Adrenal gland (tissue), 12 donors: Measurements from ENCODE around the gene GRID1. TPM values are rescaled to one million over a fixed set of nuclear protein-coding genes. Genes with fewer than 3 reads are reported as not detected.

Experiments
- DNase-seq, 7 donors: peaks; one replicate each; pipeline ENCODE4 v3.0.0-alpha.2; 2019 to 2020
- H3K27ac ChIP-seq, 5 donors: fragments of 200-600 bp; sonication (generic) in 4 of 5; 1 replicate in 3 of 5; 2 replicates in 2 of 5; pipeline versions ENCODE4 v1.5.1 to v1.8.0; 2016 to 2020; ENCODE audit warnings: mild to moderate bottlenecking in 1 of 5
- H3K27me3 ChIP-seq: fragments of 200-600 bp; 2 replicates; pipeline ENCODE4 v1.8.0; 2021
- H3K36me3 ChIP-seq, 2 donors: fragments of 200-600 bp; replicated peaks in 1 of 2; 1 replicate in 1 of 2; 2 replicates in 1 of 2; pipeline versions ENCODE4 v1.5.1 to v1.8.0; 2018 to 2022
- H3K4me1 ChIP-seq, 2 donors: fragments of 200-600 bp; replicated peaks in 1 of 2; 1 replicate in 1 of 2; 2 replicates in 1 of 2; pipeline versions ENCODE4 v1.5.1 to v1.8.0; 2018 to 2021
- H3K4me3 ChIP-seq, 4 donors: fragments of 200-600 bp; sonication (generic) in 3 of 4; one replicate each; pipeline ENCODE4 v1.5.1; 2016 to 2018
- H3K9me3 ChIP-seq, 3 donors: fragments of 200-600 bp; sonication (generic) in 1 of 3; replicated peaks in 1 of 3; 1 replicate in 2 of 3; 2 replicates in 1 of 3; pipeline versions ENCODE4 v1.5.1 to v1.8.0; 2016 to 2021
- POLR2A ChIP-seq, 2 donors: fragments of 450-650 bp; IDR thresholded peaks; one replicate each; pipeline ENCODE4 v1.6.1; 2017; ENCODE audit warnings: antibody characterized with exemption in 2 of 2, mild to moderate bottlenecking in 2 of 2, moderate library complexity in 1 of 2
- WGBS, 4 donors: extraction: QIAGEN DNeasy Blood & Tissue Kit in 2 of 4; methylation state at CpG; one replicate each; pipeline versions ENCODE4 v1.1.5 to v1.1.7; 2013 to 2017; 5-methylcytosine and 5-hydroxymethylcytosine counted together
- intact Hi-C, 2 donors: fragments of 100-400 bp; cut with DNase I; formaldehyde crosslinking; loops; one replicate each; pipeline versions ENCODE4 v1.14.1 to v1.15.0; 2022 to 2023
- polyA plus RNA-seq, 3 donors: library from polyadenylated mRNA; stranded (reverse); fragments of 200-250 nt in 2 of 3; fragments of 350-450 nt in 1 of 3; fragmentation: Illumina TruSeq in 1 of 3; extraction: RNeasy Lipid Tissue Mini Kit (QIAGEN cat#74804) in 1 of 3; gene quantifications; one replicate each; pipeline ENCODE4 v1.2.3, GENCODE V29; 2013 to 2014
- total RNA-seq, 9 donors: library from RNA; depleted of rRNA in 4 of 9; stranded (reverse); fragments of >200 nt in 4 of 9; fragments of 120-200 nt in 1 of 9; fragmentation: NEBNext Ultra II Directional in 1 of 9; extraction: Animal tissue kit (Norgen Biotek cat#: 25700) in 1 of 9; gene quantifications; one replicate each; pipeline versions ENCODE4 v1.1.0 to v1.2.4, GENCODE V29; 2013 to 2023
- TF ChIP-seq, protein P1 (sequence below), 6 experiments: fragments of 450-650 bp in 4 of 6; fragments of 200-600 bp in 2 of 6; sonication (generic) in 1 of 6; IDR thresholded peaks; 1 replicate in 5 of 6; 2 replicates in 1 of 6; pipeline versions ENCODE4 v1.5.1 to v1.8.0; 2016 to 2021; ENCODE audit warnings: antibody characterized with exemption in 6 of 6, mild to moderate bottlenecking in 2 of 6, moderate library complexity in 1 of 6
- donor health status: healthy with polysubstance abuse.
- donor health status: Bipolar disorder and iron deficiency.
- donor health status: DM: yes; HTN: yes; CAD: no.
- donor health status: DM: no; HTN: no; CAD: no.
- donor health status: DM: no; HTN: no; CAD: no.
- donor health status: DM: yes; HTN: yes; CAD: no.

The GRID1 gene
- total and polyA plus RNA-seq, 12 donors, result 2.2 to 8.0 (median 4.1) TPM

DNA sequence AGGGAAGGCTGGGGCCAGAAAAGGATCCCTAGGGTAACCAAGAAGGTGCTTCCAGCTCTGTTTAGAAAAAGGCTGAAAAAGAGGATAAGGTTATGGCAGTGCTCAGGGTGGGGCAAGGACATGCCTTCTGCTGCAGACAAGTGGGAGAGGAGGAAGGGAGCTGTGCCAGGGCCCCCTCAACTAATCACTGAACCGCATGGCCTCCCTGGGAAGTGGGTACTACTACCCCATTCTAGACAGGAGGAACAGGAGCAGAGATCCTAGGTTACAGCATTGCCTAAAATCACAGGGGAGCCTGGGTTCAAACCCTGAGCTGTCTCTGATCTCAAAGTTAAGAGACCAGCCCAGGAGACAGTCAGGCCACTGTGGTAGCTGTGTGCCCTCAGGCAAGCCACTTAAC, 149.7 kb downstream of the GRID1 start:
- DNase-seq, result no peak
- TF ChIP-seq POLR2A (IDR thresholded peaks at IDR 0.05), result no peak
- TF ChIP-seq, protein P1, sequence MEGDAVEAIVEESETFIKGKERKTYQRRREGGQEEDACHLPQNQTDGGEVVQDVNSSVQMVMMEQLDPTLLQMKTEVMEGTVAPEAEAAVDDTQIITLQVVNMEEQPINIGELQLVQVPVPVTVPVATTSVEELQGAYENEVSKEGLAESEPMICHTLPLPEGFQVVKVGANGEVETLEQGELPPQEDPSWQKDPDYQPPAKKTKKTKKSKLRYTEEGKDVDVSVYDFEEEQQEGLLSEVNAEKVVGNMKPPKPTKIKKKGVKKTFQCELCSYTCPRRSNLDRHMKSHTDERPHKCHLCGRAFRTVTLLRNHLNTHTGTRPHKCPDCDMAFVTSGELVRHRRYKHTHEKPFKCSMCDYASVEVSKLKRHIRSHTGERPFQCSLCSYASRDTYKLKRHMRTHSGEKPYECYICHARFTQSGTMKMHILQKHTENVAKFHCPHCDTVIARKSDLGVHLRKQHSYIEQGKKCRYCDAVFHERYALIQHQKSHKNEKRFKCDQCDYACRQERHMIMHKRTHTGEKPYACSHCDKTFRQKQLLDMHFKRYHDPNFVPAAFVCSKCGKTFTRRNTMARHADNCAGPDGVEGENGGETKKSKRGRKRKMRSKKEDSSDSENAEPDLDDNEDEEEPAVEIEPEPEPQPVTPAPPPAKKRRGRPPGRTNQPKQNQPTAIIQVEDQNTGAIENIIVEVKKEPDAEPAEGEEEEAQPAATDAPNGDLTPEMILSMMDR (IDR thresholded peaks at IDR 0.05), result no peak
- 86 to 100% (median 97%) methylated on average over 1 of the region's 1 CpG for WGBS, 4 donors

DNA sequence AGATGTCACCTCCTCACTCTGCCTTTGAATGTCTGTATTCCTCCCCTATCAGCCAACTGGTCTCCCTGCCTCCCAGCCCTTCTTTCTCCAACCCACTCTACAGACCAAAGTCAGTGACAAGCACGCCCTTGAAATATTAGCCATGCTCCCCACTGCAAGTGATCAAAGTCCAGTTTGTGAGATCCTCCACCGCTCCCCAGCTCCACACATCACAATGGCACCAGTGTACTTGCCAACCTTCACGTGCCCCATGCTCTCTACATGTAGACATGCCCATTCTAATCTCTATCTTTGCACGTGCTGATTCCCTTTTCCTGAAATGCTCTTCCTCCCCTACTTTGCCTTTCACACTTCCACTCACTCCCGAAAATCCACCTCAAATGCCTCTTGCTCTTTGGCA, 150.9 kb downstream of the GRID1 start:
- Histone ChIP-seq H3K36me3 (no peaks in the 10 kb centered on the region), H3K4me1 (no peaks in the 10 kb centered on the region), H3K27ac (no peak overlapping the region), H3K9me3 (no peaks in the 10 kb centered on the region), H3K27me3 (no peaks in the 10 kb centered on the region), H3K4me3 (no peak overlapping the region)
- intact Hi-C loops, result no loop called here
- DNase-seq, result no peak
- 79 to 82% (median 81%) methylated on average over 5 of the region's 5 CpGs for WGBS, 4 donors
- TF ChIP-seq, protein P1 (IDR thresholded peaks at IDR 0.05), result no peak
- no peak for TF ChIP-seq POLR2A (IDR thresholded peaks at IDR 0.05)

More for the DNA sequence above, 149.7 kb downstream of the GRID1 start:
- Histone ChIP-seq H3K27me3 (no peaks in the 10 kb centered on the region), H3K9me3 (no peaks in the 10 kb centered on the region), H3K27ac (no peak overlapping the region), H3K4me3 (no peak overlapping the region), H3K36me3 (no peaks in the 10 kb centered on the region), H3K4me1 (no peaks in the 10 kb centered on the region)
- intact Hi-C loops, result no loop called here

DNA sequence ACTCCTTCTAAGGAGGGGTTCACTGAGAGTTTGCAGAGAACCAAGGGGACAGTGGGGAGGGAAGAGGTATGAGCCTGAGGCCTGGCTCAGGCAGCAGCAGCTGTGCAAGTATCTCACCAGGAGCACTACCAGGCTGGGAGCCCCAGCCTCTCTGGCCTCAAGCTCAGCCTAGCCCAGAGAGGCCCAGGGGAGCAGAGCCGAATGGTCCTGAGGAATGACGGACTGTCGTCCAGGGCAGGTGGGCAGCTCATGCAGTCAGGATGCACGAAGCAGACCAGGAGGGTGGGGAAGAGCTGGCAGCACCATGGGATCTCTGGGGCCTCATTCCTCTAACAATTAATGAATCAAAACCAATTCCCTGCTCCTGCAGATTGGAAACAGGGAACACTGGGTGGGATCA, 151.5 kb downstream of the GRID1 start:
- Histone ChIP-seq H3K36me3 (no peaks in the 10 kb centered on the region), H3K4me3 (no peak overlapping the region), H3K4me1 (no peaks in the 10 kb centered on the region), H3K27me3 (no peaks in the 10 kb centered on the region), H3K9me3 (no peaks in the 10 kb centered on the region), H3K27ac (no peak overlapping the region)
- WGBS, 4 donors, result 75 to 86% (median 80%) methylated on average over 4 of the region's 4 CpGs
- intact Hi-C loops, result no loop called here
- TF ChIP-seq, protein P1 (IDR thresholded peaks at IDR 0.05), result no peak
- no peak for TF ChIP-seq POLR2A (IDR thresholded peaks at IDR 0.05)
- DNase-seq, result no peak

DNA sequence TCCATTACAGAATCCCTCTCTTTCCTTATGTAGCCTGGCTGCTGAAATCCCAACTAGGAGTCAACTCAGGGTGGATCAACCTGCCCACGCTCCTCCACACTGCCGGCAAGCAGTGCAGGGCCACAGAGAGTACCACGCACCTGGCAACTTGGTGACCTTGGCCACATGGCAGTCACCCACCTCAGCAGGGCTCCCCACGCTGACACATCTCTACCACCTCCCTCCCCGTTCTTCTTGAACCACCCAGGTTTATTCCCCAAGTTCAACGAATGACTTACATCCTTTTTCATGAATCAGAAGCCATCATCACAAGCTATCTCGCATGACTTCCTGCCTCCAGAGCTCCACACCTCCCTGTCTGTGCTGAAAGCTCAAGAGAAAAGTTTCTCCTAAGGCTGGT, 153.4 kb downstream of the GRID1 start:
- Histone ChIP-seq H3K36me3 (no peaks in the 10 kb centered on the region), H3K4me1 (no peaks in the 10 kb centered on the region), H3K9me3 (no peaks in the 10 kb centered on the region), H3K4me3 (no peak overlapping the region), H3K27me3 (no peaks in the 10 kb centered on the region), H3K27ac (no peak overlapping the region)
- no peak for TF ChIP-seq POLR2A (IDR thresholded peaks at IDR 0.05)
- TF ChIP-seq, protein P1 (IDR thresholded peaks at IDR 0.05), result no peak
- no peak for DNase-seq
- WGBS, 4 donors, result 84 to 91% (median 85%) methylated on average over 7 of the region's 7 CpGs
- intact Hi-C loops, result no loop called here
